Stomach (tissue), 9 donors: ENCODE measurements around the gene GSG1L. TPM values are rescaled to one million over a fixed set of nuclear protein-coding genes. Genes with fewer than 3 reads are reported as not detected.

Experiments
- DNase-seq, 2 donors: peaks; one replicate each; pipeline versions ENCODE4 v3.0.0 to v3.0.0-alpha.2; 2013 to 2019
- H3K27ac ChIP-seq, 5 donors: fragments of 200-600 bp in 4 of 5; sonication (generic) in 4 of 5; one replicate each; pipeline ENCODE4 v1.5.1; 2013 to 2019; ENCODE audit warnings: mild to moderate bottlenecking in 1 of 5, moderate library complexity in 1 of 5
- H3K27me3 ChIP-seq, 3 donors: fragments of 200-600 bp; sonication (generic); one replicate each; pipeline ENCODE4 v1.5.1; 2017 to 2019; ENCODE audit warnings: mixed run types in 1 of 3
- H3K36me3 ChIP-seq, 4 donors: fragments of 200-600 bp; sonication (generic); 1 replicate in 3 of 4; 2 replicates in 1 of 4; pipeline ENCODE4 v1.5.1; 2016 to 2019
- H3K4me1 ChIP-seq, 4 donors: fragments of 200-600 bp; sonication (generic); one replicate each; pipeline ENCODE4 v1.5.1; 2016 to 2019
- H3K4me3 ChIP-seq, 4 donors: fragments of 200-600 bp; sonication (generic) in 3 of 4; one replicate each; pipeline ENCODE4 v1.5.1; 2016 to 2019; ENCODE audit warnings: mild to moderate bottlenecking in 1 of 4
- H3K9me3 ChIP-seq, 4 donors: fragments of 200-600 bp; sonication (generic); one replicate each; pipeline ENCODE4 v1.5.1; 2016 to 2019
- CTCF ChIP-seq, 7 experiments: fragments of 450-650 bp in 4 of 7; fragments of 200-600 bp in 3 of 7; sonication (generic) in 3 of 7; IDR thresholded peaks; one replicate each; pipeline ENCODE4 v1.5.1; 2016 to 2019; ENCODE audit warnings: antibody characterized with exemption in 7 of 7, control low read depth in 2 of 7, mild to moderate bottlenecking in 1 of 7
- EP300 ChIP-seq: sonication (generic); formaldehyde crosslinking; IDR thresholded peaks from one replicate; pipeline ENCODE4 v1.6.1; 2017; ENCODE audit warnings: antibody characterized with exemption
- POLR2A ChIP-seq, 4 donors: fragments of 450-650 bp; IDR thresholded peaks; one replicate each; pipeline ENCODE4 v1.6.1; 2016; ENCODE audit warnings: antibody characterized with exemption in 4 of 4, control low read depth in 2 of 4, mild to moderate bottlenecking in 1 of 4, moderate library complexity in 1 of 4
- POLR2AphosphoS5 ChIP-seq, 3 donors: sonication (generic); formaldehyde crosslinking; IDR thresholded peaks; one replicate each; pipeline ENCODE4 v1.6.1; 2016; ENCODE audit warnings: antibody characterized with exemption in 3 of 3
- WGBS, 5 donors: extraction: QIAGEN DNeasy Blood & Tissue Kit in 3 of 5; methylation state at CpG; one replicate each; pipeline versions ENCODE4 v1.1.5 to v1.1.7; 2013 to 2018; 5-methylcytosine and 5-hydroxymethylcytosine counted together
- intact Hi-C: fragments of 100-400 bp; cut with DNase I; formaldehyde crosslinking; loops from one replicate; pipeline ENCODE4 v1.15.1; 2023; ENCODE audit warnings: low total_unique reads
- polyA plus RNA-seq, 3 donors: library from polyadenylated mRNA; stranded (reverse); fragments of 200-250 nt; gene quantifications; one replicate each; pipeline ENCODE4 v1.2.3, GENCODE V29; 2013
- total RNA-seq, 5 donors: library from RNA; depleted of rRNA; stranded (reverse); fragments of >200 nt; gene quantifications; one replicate each; pipeline versions ENCODE4 v1.1.0 to v1.2.3, GENCODE V29; 2014 to 2016
- donor health status: healthy with polysubstance abuse.
- donor health status: Bipolar disorder and iron deficiency.
- donor health status: healthy.

The GSG1L gene
- total and polyA plus RNA-seq, 8 donors: 0.06 TPM; not detected in 7

GRCh38 chr16:28013392-28013791 is 50.1 kb downstream of the GSG1L start:
- no peak for DNase-seq
- Histone ChIP-seq H3K36me3 (no peaks in the 10 kb centered on the region), H3K9me3 (peaks cover 0 to 5% (median 5%) of the 10 kb centered on the region in 4 donors), H3K27me3 (peaks cover 0 to 16% (median 4%) of the 10 kb centered on the region in 3 donors), H3K4me3 (no peak overlapping the region), H3K4me1 (no peaks in the 10 kb centered on the region), H3K27ac (no peak overlapping the region)
- TF ChIP-seq EP300 (no peak), POLR2A (IDR thresholded peaks at IDR 0.05) (no peak), CTCF (IDR thresholded peaks at IDR 0.05) (no peak), POLR2AphosphoS5 (IDR thresholded peaks at IDR 0.05) (no peak)
- intact Hi-C loops: no loop called here
- 67 to 89% (median 76%) methylated on average over 6 of the region's 6 CpGs for WGBS, 5 donors

GRCh38 chr16:28011971-28012445 is 51.5 kb downstream of the GSG1L start:
- H3K4me1 ChIP-seq: no peaks in the 10 kb centered on the region
- TF ChIP-seq CTCF (IDR thresholded peaks at IDR 0.05) (no peak), POLR2AphosphoS5 (IDR thresholded peaks at IDR 0.05) (no peak), EP300 (no peak), POLR2A (IDR thresholded peaks at IDR 0.05) (no peak)
- H3K36me3 ChIP-seq: no peaks in the 10 kb centered on the region
- intact Hi-C loops: no loop called here
- H3K27ac ChIP-seq: no peak overlapping the region
- H3K9me3 ChIP-seq: no peaks in the 10 kb centered on the region
- no peak overlapping the region for H3K4me3 ChIP-seq
- H3K27me3 ChIP-seq: peaks cover 0 to 16% (median 4%) of the 10 kb centered on the region in 3 donors
- whole genome bisulfite sequencing, 5 donors: 34 to 57% (median 42%) methylated on average over 7 of the region's 7 CpGs
- DNase-seq: peak in 1 of 2 donors; percentile 45

GRCh38 chr16:28011223-28011622 is 52.3 kb downstream of the GSG1L start:
- Histone ChIP-seq H3K27ac (no peak overlapping the region), H3K27me3 (peaks cover 0 to 21% (median 4%) of the 10 kb centered on the region in 3 donors), H3K4me1 (no peaks in the 10 kb centered on the region), H3K4me3 (no peak overlapping the region), H3K9me3 (no peaks in the 10 kb centered on the region), H3K36me3 (no peaks in the 10 kb centered on the region)
- DNase-seq: no peak
- WGBS, 5 donors: 77 to 86% (median 82%) methylated on average over 9 to 11 of the region's 11 CpGs
- intact Hi-C loops: no loop called here
- TF ChIP-seq CTCF (IDR thresholded peaks at IDR 0.05) (no peak), EP300 (no peak), POLR2A (IDR thresholded peaks at IDR 0.05) (no peak), POLR2AphosphoS5 (IDR thresholded peaks at IDR 0.05) (no peak)

GRCh38 chr16:28010671-28011070 is 52.8 kb downstream of the GSG1L start:
- H3K4me1 ChIP-seq: no peaks in the 10 kb centered on the region
- H3K4me3 ChIP-seq: no peak overlapping the region
- TF ChIP-seq CTCF (IDR thresholded peaks at IDR 0.05) (no peak), POLR2AphosphoS5 (IDR thresholded peaks at IDR 0.05) (no peak), EP300 (no peak), POLR2A (IDR thresholded peaks at IDR 0.05) (no peak)
- H3K27ac ChIP-seq: no peak overlapping the region
- 49 to 65% (median 57%) methylated on average over 9 of the region's 9 CpGs for WGBS, 5 donors
- no peak for DNase-seq
- no peaks in the 10 kb centered on the region for H3K9me3 ChIP-seq
- H3K36me3 ChIP-seq: no peaks in the 10 kb centered on the region
- intact Hi-C loops: no loop called here
- peaks cover 0 to 21% (median 4%) of the 10 kb centered on the region in 3 donors for H3K27me3 ChIP-seq
